Skin of body (tissue), 2 donors: ENCODE data around the gene TDRD9. TPM values are rescaled to one million over a fixed set of nuclear protein-coding genes. Genes with fewer than 3 reads are reported as not detected.

Experiments used
- DNase-seq: peaks from one replicate; lab custom pipeline; 2025; lab: John Stamatoyannopoulos, UW
- total RNA-seq: library from RNA; depleted of rRNA; stranded (reverse); fragments of >200 nt; gene quantifications from one replicate; pipeline ENCODE4 v1.2.3, GENCODE V29; 2014

TDRD9 gene
- total RNA-seq, 1 donor from 2014 or later = 0.39 TPM

- DNase-seq = no peak
Observed at GRCh38 chr14:103989034-103989433, 60.8 kb downstream of the TDRD9 start.

GRCh38 chr14:103989964-103990363 lies 61.7 kb downstream of the TDRD9 start:
- no peak for DNase-seq

GRCh38 chr14:103994535-103995184 lies 66.4 kb downstream of the TDRD9 start:
- no peak for DNase-seq

- DNase-seq = no peak
Observed at GRCh38 chr14:103995876-103996275, 67.6 kb downstream of the TDRD9 start.

- no peak for DNase-seq
Observed at GRCh38 chr14:103997391-103997790, 69.1 kb downstream of the TDRD9 start.

GRCh38 chr14:103998027-103998426 lies 69.8 kb downstream of the TDRD9 start:
- no peak for DNase-seq

- no peak for DNase-seq
Observed at GRCh38 chr14:103999795-104000440, 71.7 kb downstream of the TDRD9 start.

- DNase-seq = no peak
Observed at GRCh38 chr14:104001003-104001402, 72.7 kb downstream of the TDRD9 start.

GRCh38 chr14:104003616-104004015 lies 75.4 kb downstream of the TDRD9 start:
- no peak for DNase-seq

- DNase-seq = no peak
Observed at GRCh38 chr14:104004849-104005248, 76.6 kb downstream of the TDRD9 start.

GRCh38 chr14:104005489-104005888 lies 77.2 kb downstream of the TDRD9 start:
- no peak for DNase-seq

GRCh38 chr14:104007121-104007520 lies 78.9 kb downstream of the TDRD9 start:
- no peak for DNase-seq

- DNase-seq = no peak
Observed at GRCh38 chr14:104009297-104009696, 81.0 kb downstream of the TDRD9 start.

GRCh38 chr14:104011824-104012517 lies 83.7 kb downstream of the TDRD9 start:
- DNase-seq = no peak

- no peak for DNase-seq
Observed at GRCh38 chr14:104014764-104015163, 86.5 kb downstream of the TDRD9 start.

- no peak for DNase-seq
Observed at GRCh38 chr14:104016873-104017650, 88.8 kb downstream of the TDRD9 start.

- DNase-seq = no peak
Observed at GRCh38 chr14:104019029-104019428, 90.8 kb downstream of the TDRD9 start.

- no peak for DNase-seq
Observed at GRCh38 chr14:104019806-104020205, 91.5 kb downstream of the TDRD9 start.

GRCh38 chr14:104020471-104020870 lies 92.2 kb downstream of the TDRD9 start:
- DNase-seq = no peak

- no peak for DNase-seq
Observed at GRCh38 chr14:104023325-104024055, 95.2 kb downstream of the TDRD9 start.

- no peak for DNase-seq
Observed at GRCh38 chr14:104025534-104025933, 97.3 kb downstream of the TDRD9 start.
